Endothelial cell of umbilical vein (primary cell): ENCODE measurements around the gene SLC35B2. TPM values are rescaled to one million over a fixed set of nuclear protein-coding genes. Genes with fewer than 3 reads are reported as not detected.

Experiments used
- BruUV-seq: library from RNA; stranded (reverse); fragments of 400-500 nt; replicated peaks from 2 replicates; lab custom pipeline; 2021; lab: Mats Ljungman, UMichigan
- CTCF ChIA-PET: fragments of 300-600, 350-600 bp; sonication (Branson Sonifier 250); formaldehyde crosslinking; loops from one replicate; lab custom pipeline; 2021; ENCODE audit warnings: antibody characterized with exemption, inconsistent platforms; lab: Charles Lee
- POLR2A ChIA-PET: fragments of 300-600, 350-600 bp; sonication (Branson Sonifier 250); formaldehyde crosslinking; loops from one replicate; lab custom pipeline; 2021; ENCODE audit warnings: antibody characterized with exemption, inconsistent platforms; lab: Charles Lee
- DNase-seq: peaks from one replicate; pipeline ENCODE4 v3.0.0-alpha.2; 2011; ENCODE audit warnings: low read depth, low spot score
- FAIRE-seq: peaks from 2 replicates; lab custom pipeline; 2011; peaks lifted over from hg19 to GRCh38; lab: Jason Lieb, UNC
- H2AFZ ChIP-seq: 2 replicates; pipeline ENCODE4 v1.6.0; 2012; ENCODE audit warnings: low read depth, low read length, control low read depth, inconsistent platforms
- H3K27ac ChIP-seq: 2 replicates; pipeline ENCODE4 v1.5.1; 2011; ENCODE audit warnings: low read depth, mild to moderate bottlenecking, control low read depth, low read length, moderate library complexity; ENCODE audit not compliant: insufficient read depth
- H3K27me3 ChIP-seq, 2 experiments: 2 replicates each; pipeline versions ENCODE4 v1.6.0 to v1.6.1; 2011; ENCODE audit warnings: low read length in 2 of 2, mixed read lengths in 1 of 2; ENCODE audit not compliant: control insufficient read depth in 2 of 2, insufficient read depth in 2 of 2
- H3K36me3 ChIP-seq, 2 experiments: 2 replicates in 1 of 2; 3 replicates in 1 of 2; pipeline ENCODE4 v1.5.1; 2011; ENCODE audit warnings: low read length in 2 of 2, mild to moderate bottlenecking in 1 of 2, moderate library complexity in 1 of 2; ENCODE audit not compliant: control insufficient read depth in 2 of 2, insufficient read depth in 2 of 2; ENCODE audit errors: extremely low read depth in 1 of 2
- H3K4me1 ChIP-seq: 3 replicates; pipeline ENCODE4 v1.5.1; 2011; ENCODE audit warnings: mild to moderate bottlenecking, low read length; ENCODE audit not compliant: control insufficient read depth, insufficient read depth; ENCODE audit errors: extremely low read depth
- H3K4me2 ChIP-seq: 2 replicates; pipeline ENCODE4 v1.6.1; 2011; ENCODE audit warnings: low read length, control low read depth, mixed read lengths; ENCODE audit not compliant: insufficient read depth
- H3K4me3 ChIP-seq, 3 experiments: fragments of 200-600 bp in 1 of 3; sonication (generic), shearing (Covaris generic) in 1 of 3; replicated peaks in 1 of 3; 2 replicates each; pipeline ENCODE4 v1.5.1; 2011 to 2016; ENCODE audit warnings: control low read depth in 3 of 3, low read length in 3 of 3, mild to moderate bottlenecking in 2 of 3, inconsistent platforms in 1 of 3, low read depth in 1 of 3, moderate library complexity in 1 of 3; ENCODE audit not compliant: insufficient read depth in 1 of 3
- H3K79me2 ChIP-seq: 2 replicates; pipeline ENCODE4 v1.6.0; 2012; ENCODE audit warnings: low read length, inconsistent platforms; ENCODE audit not compliant: control insufficient read depth, insufficient read depth
- H3K9ac ChIP-seq: replicated peaks from 2 replicates; pipeline ENCODE3; 2011; ENCODE audit warnings: low read length, control low read depth; ENCODE audit not compliant: insufficient read depth; ENCODE audit errors: extremely low read depth
- H3K9me1 ChIP-seq: replicated peaks from 3 replicates; pipeline ENCODE4 v1.6.0; 2011; ENCODE audit warnings: mild to moderate bottlenecking, low read length; ENCODE audit not compliant: control insufficient read depth, insufficient read depth; ENCODE audit errors: extremely low read depth
- H3K9me3 ChIP-seq: replicated peaks from 2 replicates; pipeline ENCODE4 v1.5.1; 2012; ENCODE audit warnings: low read length, inconsistent platforms; ENCODE audit not compliant: control insufficient read depth, insufficient read depth
- H4K20me1 ChIP-seq: replicated peaks from 2 replicates; pipeline ENCODE3; 2011; ENCODE audit warnings: mild to moderate bottlenecking, low read length; ENCODE audit not compliant: control insufficient read depth, insufficient read depth; ENCODE audit errors: extremely low read depth
- EZH2 ChIP-seq: IDR thresholded peaks from 2 replicates; pipeline ENCODE4 v1.6.1; 2012; ENCODE audit warnings: borderline replicate concordance, low read depth, mild to moderate bottlenecking, moderate library complexity, low read length, inconsistent platforms; ENCODE audit not compliant: severe bottlenecking
- FOS ChIP-seq: IDR thresholded peaks from 2 replicates; pipeline ENCODE4 v1.6.1; 2011; ENCODE audit warnings: mild to moderate bottlenecking, low read length, moderate library complexity, borderline replicate concordance; ENCODE audit not compliant: insufficient read depth
- GATA2 ChIP-seq: IDR thresholded peaks from 2 replicates; pipeline ENCODE4 v1.7.0; 2011; ENCODE audit warnings: low read depth, mild to moderate bottlenecking, moderate library complexity, mixed read lengths, low read length; ENCODE audit not compliant: insufficient read length, insufficient read depth
- JUN ChIP-seq: IDR thresholded peaks from 2 replicates; pipeline ENCODE4 v1.6.1; 2011; ENCODE audit warnings: borderline replicate concordance, low read depth; ENCODE audit not compliant: insufficient read length, insufficient read depth
- MAX ChIP-seq: IDR thresholded peaks from 2 replicates; pipeline ENCODE4 v1.6.1; 2011; ENCODE audit not compliant: insufficient read depth, insufficient read length
- MYC ChIP-seq: IDR thresholded peaks from one replicate; pipeline ENCODE4 v1.6.1; 2011; ENCODE audit warnings: mild to moderate bottlenecking, low read depth, low read length
- POLR2A ChIP-seq: IDR thresholded peaks from 2 replicates; pipeline ENCODE4 v1.6.1; 2012; ENCODE audit warnings: low read depth, mild to moderate bottlenecking, control low read depth, low read length
- POLR2AphosphoS5 ChIP-seq: IDR thresholded peaks from 2 replicates; pipeline ENCODE4 v1.6.1; 2012; ENCODE audit warnings: low read depth, mild to moderate bottlenecking, control low read depth, low read length, moderate library complexity; ENCODE audit not compliant: insufficient read depth
- dilution Hi-C: fragments of 300-500 bp; cut with MboI; formaldehyde crosslinking; loops from one replicate; pipeline ENCODE4 v1.15.0; 2019; ENCODE audit warnings: low sequenced_read_pairs; ENCODE audit not compliant: extremely low pct_ligation_motif_present
- intact Hi-C: fragments of 100-400 bp; cut with micrococcal nuclease; formaldehyde crosslinking; loops from one replicate; pipeline ENCODE4 v1.10.0; 2022
- polyA plus RNA-seq, 4 experiments: library from polyadenylated mRNA; depleted of rRNA in 3 of 4; stranded (reverse) in 3 of 4; unstranded in 1 of 4; fragments of >200 nt; gene quantifications; 2 replicates each; pipeline versions ENCODE4 v1.2.1 to v1.2.3, GENCODE V29; 2011 to 2012; ENCODE audit warnings: missing spikeins in 1 of 4
- total RNA-seq: library from RNA; stranded (reverse); gene quantifications from 2 replicates; pipeline ENCODE4 v1.2.3, GENCODE V29; 2021
- TF ChIP-seq, protein P1 (sequence below), 2 donors: IDR thresholded peaks; 1 replicate in 1 of 2; 2 replicates in 1 of 2; pipeline ENCODE4 v1.5.1; 2011; ENCODE audit warnings: low read length in 2 of 2, mild to moderate bottlenecking in 2 of 2, moderate library complexity in 2 of 2, control low read depth in 1 of 2, inconsistent platforms in 1 of 2, low read depth in 1 of 2; ENCODE audit not compliant: insufficient read depth in 1 of 2; ENCODE audit errors: extremely low read depth in 1 of 2

SLC35B2 gene
- total and polyA plus RNA-seq, 2 donors (not counting 3 experiments of a cell fraction or from before 2014, with no cell fraction given): 53.4 to 112 TPM

GRCh38 chr6:44261581-44261980 lies 4.3 kb upstream of the SLC35B2 start:
- no peak overlapping the region for H2AFZ ChIP-seq
- H3K9ac ChIP-seq: no peak overlapping the region
- no peaks in the 10 kb centered on the region for H3K9me3 ChIP-seq
- peaks cover 29% of the 10 kb centered on the region for H3K79me2 ChIP-seq
- TF ChIP-seq POLR2A (no peak), MYC (no peak), MAX (no peak), POLR2AphosphoS5 (no peak), GATA2 (no peak), FOS (no peak), EZH2 (no peak), JUN (no peak)
- TF ChIP-seq, protein P1, sequence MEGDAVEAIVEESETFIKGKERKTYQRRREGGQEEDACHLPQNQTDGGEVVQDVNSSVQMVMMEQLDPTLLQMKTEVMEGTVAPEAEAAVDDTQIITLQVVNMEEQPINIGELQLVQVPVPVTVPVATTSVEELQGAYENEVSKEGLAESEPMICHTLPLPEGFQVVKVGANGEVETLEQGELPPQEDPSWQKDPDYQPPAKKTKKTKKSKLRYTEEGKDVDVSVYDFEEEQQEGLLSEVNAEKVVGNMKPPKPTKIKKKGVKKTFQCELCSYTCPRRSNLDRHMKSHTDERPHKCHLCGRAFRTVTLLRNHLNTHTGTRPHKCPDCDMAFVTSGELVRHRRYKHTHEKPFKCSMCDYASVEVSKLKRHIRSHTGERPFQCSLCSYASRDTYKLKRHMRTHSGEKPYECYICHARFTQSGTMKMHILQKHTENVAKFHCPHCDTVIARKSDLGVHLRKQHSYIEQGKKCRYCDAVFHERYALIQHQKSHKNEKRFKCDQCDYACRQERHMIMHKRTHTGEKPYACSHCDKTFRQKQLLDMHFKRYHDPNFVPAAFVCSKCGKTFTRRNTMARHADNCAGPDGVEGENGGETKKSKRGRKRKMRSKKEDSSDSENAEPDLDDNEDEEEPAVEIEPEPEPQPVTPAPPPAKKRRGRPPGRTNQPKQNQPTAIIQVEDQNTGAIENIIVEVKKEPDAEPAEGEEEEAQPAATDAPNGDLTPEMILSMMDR (IDR thresholded peaks at IDR 0.05; ENCODE audit: extremely low read depth in 1 of 2, insufficient read depth in 1 of 2, low read depth in 1 of 2, low read length in 2 of 2): no peak
- BruUV-seq: no TSS peak
- FAIRE-seq (no peak), DNase-seq (no peak)
- no peak overlapping the region for H3K4me2 ChIP-seq
- H3K9me1 ChIP-seq: no peaks in the 10 kb centered on the region
- H3K4me3 ChIP-seq: no peak overlapping the region
- no peak overlapping the region for H3K27ac ChIP-seq
- dilution Hi-C loops (no loop called here), intact Hi-C loops (no loop called here)
- ChIA-PET CTCF (interaction anchor here (1.2 kb wide), 1 partner anchor 19 kb away, joined by 3 read pairs; no protein-coding TSS in a partner anchor), POLR2A (interaction anchor here (0.9 to 1.4 kb wide), 3 partner anchors 15 to 44 kb away, joined by 3 read pairs; partner anchors contain the start of gene HSP90AB1)
- H4K20me1 ChIP-seq: no peaks in the 10 kb centered on the region
- H3K4me1 ChIP-seq: peaks cover 32% of the 10 kb centered on the region
- peaks cover 3 to 21% of the 10 kb centered on the region in 2 experiments for H3K36me3 ChIP-seq
- H3K27me3 ChIP-seq: no peaks in the 10 kb centered on the region
